Parietal lobe (tissue), 1 donor: Measurements from ENCODE around the gene AASDHPPT. TPM values are rescaled to one million over a fixed set of nuclear protein-coding genes. Genes with fewer than 3 reads are reported as not detected.

Experiments
- total RNA-seq: library from RNA; depleted of rRNA; stranded (reverse); fragments of >200 nt; gene quantifications from one replicate; pipeline ENCODE4 v1.2.3, GENCODE V29; 2014

Gene AASDHPPT
- total RNA-seq: 231 TPM

GRCh38 chr11:106077609-106078455 is at the start of gene AASDHPPT:
TSS of gene AASDHPPT (plus strand) at chr11:106077662. CDS start at chr11:106077711, 49 bp downstream.

GRCh38 chr11:106076919-106077608 is 398 bp upstream of the AASDHPPT start, which contains the start of gene KBTBD3:
TSS of gene KBTBD3 (minus strand) at chr11:106077347. CDS start at chr11:106059097, 18,250 bp downstream.

Other genes with a start within 250 kb of the AASDHPPT start
- gene MSANTD4, start 55.4 kb upstream of the AASDHPPT start, total RNA-seq: 68.9 TPM
- gene KBTBD3, start 315 bp upstream of the AASDHPPT start, total RNA-seq: 12.5 TPM